WTC11 (cell line): ENCODE measurements around the gene RAB32. TPM values are rescaled to one million over a fixed set of nuclear protein-coding genes. Genes with fewer than 3 reads are reported as not detected.

ENCODE experiments used
- ATAC-seq: fragments of 200-7000 bp; cut with Tn5 transposase; 2 replicates; pipeline ENCODE4 v1.10.0; 2021; ENCODE audit warnings: mild to moderate bottlenecking, moderate library complexity
- CTCF ChIA-PET: fragments of 300-600 bp; sonication (Branson Sonifier 250); formaldehyde crosslinking; loops from one replicate; lab custom pipeline; 2021; ENCODE audit warnings: antibody characterized with exemption; lab: Charles Lee
- POLR2A ChIA-PET: fragments of 350-600 bp; sonication (Branson Sonifier 250); formaldehyde crosslinking; loops from one replicate; lab custom pipeline; 2021; ENCODE audit warnings: antibody characterized with exemption; lab: Charles Lee
- DNase-seq: peaks from one replicate; pipeline ENCODE4 v3.0.0; 2021; ENCODE audit warnings: low spot score
- H3K27ac Mint-ChIP-seq: 2 replicates; pipeline ENCODE4 v1.8.0; 2021; ENCODE audit warnings: mixed read lengths
- H3K27me3 Mint-ChIP-seq: 2 replicates; pipeline ENCODE4 v1.8.0; 2021; ENCODE audit warnings: low read depth, mild to moderate bottlenecking, moderate library complexity, mixed read lengths
- H3K36me3 Mint-ChIP-seq: 2 replicates; pipeline ENCODE4 v1.8.0; 2021; ENCODE audit warnings: mixed read lengths
- H3K4me1 Mint-ChIP-seq: 2 replicates; pipeline ENCODE4 v1.8.0; 2022; ENCODE audit warnings: mixed read lengths
- H3K4me3 Mint-ChIP-seq: 2 replicates; pipeline ENCODE4 v1.8.0; 2021; ENCODE audit warnings: mild to moderate bottlenecking, moderate library complexity, mixed read lengths
- H3K9me3 Mint-ChIP-seq: 2 replicates; pipeline ENCODE4 v1.8.0; 2021; ENCODE audit warnings: mixed read lengths
- CBFB ChIP-seq: sonication (generic); formaldehyde crosslinking; IDR thresholded peaks from 2 replicates; pipeline ENCODE4 v1.8.1; 2022; ENCODE audit warnings: mild to moderate bottlenecking, low read depth, missing genetic modification reagents
- FOXK1 ChIP-seq: sonication (generic); formaldehyde crosslinking; IDR thresholded peaks from 2 replicates; pipeline ENCODE4 v1.8.0; 2022; ENCODE audit warnings: mild to moderate bottlenecking, moderate library complexity, missing genetic modification reagents
- FOXP1 ChIP-seq: sonication (generic); formaldehyde crosslinking; IDR thresholded peaks from 2 replicates; pipeline ENCODE4 v1.8.0; 2022; ENCODE audit warnings: missing genetic modification reagents, mild to moderate bottlenecking, moderate library complexity, borderline replicate concordance
- GABPB1 ChIP-seq: sonication (generic); formaldehyde crosslinking; IDR thresholded peaks from 2 replicates; pipeline ENCODE4 v1.8.1; 2023; ENCODE audit warnings: mild to moderate bottlenecking, missing genetic modification reagents
- KAT7 ChIP-seq: sonication (generic); formaldehyde crosslinking; IDR thresholded peaks from 2 replicates; pipeline ENCODE4 v1.8.1; 2023; ENCODE audit warnings: missing genetic modification reagents, mild to moderate bottlenecking, borderline replicate concordance
- MXD4 ChIP-seq: fragments of 250-450 bp; sonication (Bioruptor Pico); IDR thresholded peaks from 2 replicates; pipeline ENCODE4 v1.8.0; 2021; ENCODE audit warnings: mild to moderate bottlenecking, moderate library complexity, borderline replicate concordance
- NFYB ChIP-seq: sonication (generic); formaldehyde crosslinking; conservative IDR thresholded peaks from 2 replicates; pipeline ENCODE4 v1.8.0; 2022; ENCODE audit warnings: low read depth, missing genetic modification reagents
- NR1H2 ChIP-seq: sonication (generic); formaldehyde crosslinking; IDR thresholded peaks from 2 replicates; pipeline ENCODE4 v1.9.0; 2021; ENCODE audit warnings: mild to moderate bottlenecking, moderate library complexity, missing genetic modification reagents
- OVOL2 ChIP-seq: fragments of 250-450 bp; sonication (Bioruptor Pico); IDR thresholded peaks from 2 replicates; pipeline ENCODE4 v1.9.0; 2021; ENCODE audit warnings: mild to moderate bottlenecking, borderline replicate concordance
- SMAD4 ChIP-seq: sonication (generic); formaldehyde crosslinking; IDR thresholded peaks from 2 replicates; pipeline ENCODE4 v1.8.0; 2022; ENCODE audit warnings: mild to moderate bottlenecking, missing genetic modification reagents
- TCF7 ChIP-seq: sonication (generic); formaldehyde crosslinking; IDR thresholded peaks from 2 replicates; pipeline ENCODE4 v1.8.0; 2022; ENCODE audit warnings: mild to moderate bottlenecking, low read depth, missing genetic modification reagents, moderate library complexity
- ZNF121 ChIP-seq: sonication (generic); formaldehyde crosslinking; IDR thresholded peaks from 2 replicates; pipeline ENCODE4 v1.8.0; 2023; ENCODE audit warnings: missing genetic modification reagents
- ZNF138 ChIP-seq: sonication (generic); formaldehyde crosslinking; conservative IDR thresholded peaks from 2 replicates; pipeline ENCODE4 v1.8.1; 2022; ENCODE audit warnings: mild to moderate bottlenecking, moderate library complexity, missing genetic modification reagents
- ZNF219 ChIP-seq: sonication (generic); formaldehyde crosslinking; IDR thresholded peaks from 2 replicates; pipeline ENCODE4 v1.8.0; 2023; ENCODE audit warnings: missing genetic modification reagents, mild to moderate bottlenecking, borderline replicate concordance
- ZNF317 ChIP-seq: sonication (generic); formaldehyde crosslinking; IDR thresholded peaks from 2 replicates; pipeline ENCODE4 v1.8.1; 2023; ENCODE audit warnings: low read depth, mild to moderate bottlenecking, moderate library complexity, missing genetic modification reagents, borderline replicate concordance
- ZNF396 ChIP-seq: fragments of 250-450 bp; sonication (Bioruptor Pico); IDR thresholded peaks from 2 replicates; pipeline ENCODE4 v1.8.0; 2021; ENCODE audit warnings: mild to moderate bottlenecking, moderate library complexity, borderline replicate concordance
- total RNA-seq: library from RNA; stranded (reverse); gene quantifications from 3 replicates; pipeline ENCODE4 v1.2.3, GENCODE V29; 2021
- TF ChIP-seq, protein P1 (sequence below): fragments of 250-450 bp; sonication (Bioruptor Pico); IDR thresholded peaks from 2 replicates; pipeline ENCODE4 v2.1.2; 2022; ENCODE audit warnings: mild to moderate bottlenecking, moderate library complexity
- TF ChIP-seq, protein P2 (sequence below): fragments of 200-600 bp; IDR thresholded peaks from 2 replicates; pipeline ENCODE4 v1.8.0; 2022; ENCODE audit warnings: antibody characterized with exemption
- TF ChIP-seq, protein P3 (sequence below): sonication (generic); formaldehyde crosslinking; IDR thresholded peaks from 2 replicates; pipeline ENCODE4 v1.8.0; 2023; ENCODE audit warnings: mild to moderate bottlenecking, missing genetic modification reagents
- TF ChIP-seq, protein P4 (sequence below): fragments of 250-450 bp; sonication (Bioruptor Pico); conservative IDR thresholded peaks from 2 replicates; pipeline ENCODE4 v1.9.0; 2021; ENCODE audit warnings: mild to moderate bottlenecking
- TF ChIP-seq, protein P5 (sequence below): sonication (generic); formaldehyde crosslinking; IDR thresholded peaks from 2 replicates; pipeline ENCODE4 v1.8.1; 2022; ENCODE audit warnings: low read depth, mild to moderate bottlenecking, moderate library complexity, missing genetic modification reagents, borderline replicate concordance
- TF ChIP-seq, protein P6 (sequence below): sonication (generic); formaldehyde crosslinking; IDR thresholded peaks from 2 replicates; pipeline ENCODE4 v1.8.0; 2022; ENCODE audit warnings: missing genetic modification reagents

The RAB32 gene
- total RNA-seq, 1 experiment from 2014 or later: 3.9 TPM

DNA sequence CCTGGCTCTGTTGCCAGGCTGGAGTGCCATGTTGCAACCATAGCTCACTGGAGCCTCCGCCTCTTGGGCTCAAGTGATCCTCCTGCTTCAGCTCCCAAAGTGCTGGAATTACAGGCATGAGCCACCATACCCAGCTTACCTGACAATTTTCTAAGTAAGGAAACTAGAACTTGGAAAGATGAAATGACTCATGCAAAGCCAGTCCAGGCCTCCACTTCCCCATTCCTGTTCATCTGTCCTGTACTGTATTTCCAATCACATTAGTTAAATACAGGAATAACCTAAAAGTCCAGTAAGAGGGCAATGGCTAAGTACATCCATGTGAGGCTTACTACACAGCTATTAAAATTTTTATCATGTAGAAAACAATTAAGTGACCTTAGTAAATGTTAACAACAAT is 46.9 kb downstream of the RAB32 start (continued):
- TF ChIP-seq, protein P1, sequence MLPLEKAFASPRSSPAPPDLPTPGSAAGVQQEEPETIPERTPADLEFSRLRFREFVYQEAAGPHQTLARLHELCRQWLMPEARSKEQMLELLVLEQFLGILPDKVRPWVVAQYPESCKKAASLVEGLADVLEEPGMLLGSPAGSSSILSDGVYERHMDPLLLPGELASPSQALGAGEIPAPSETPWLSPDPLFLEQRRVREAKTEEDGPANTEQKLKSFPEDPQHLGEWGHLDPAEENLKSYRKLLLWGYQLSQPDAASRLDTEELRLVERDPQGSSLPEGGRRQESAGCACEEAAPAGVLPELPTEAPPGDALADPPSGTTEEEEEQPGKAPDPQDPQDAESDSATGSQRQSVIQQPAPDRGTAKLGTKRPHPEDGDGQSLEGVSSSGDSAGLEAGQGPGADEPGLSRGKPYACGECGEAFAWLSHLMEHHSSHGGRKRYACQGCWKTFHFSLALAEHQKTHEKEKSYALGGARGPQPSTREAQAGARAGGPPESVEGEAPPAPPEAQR (CRISPR knock-in tag): no peak
- TF ChIP-seq, protein P2, sequence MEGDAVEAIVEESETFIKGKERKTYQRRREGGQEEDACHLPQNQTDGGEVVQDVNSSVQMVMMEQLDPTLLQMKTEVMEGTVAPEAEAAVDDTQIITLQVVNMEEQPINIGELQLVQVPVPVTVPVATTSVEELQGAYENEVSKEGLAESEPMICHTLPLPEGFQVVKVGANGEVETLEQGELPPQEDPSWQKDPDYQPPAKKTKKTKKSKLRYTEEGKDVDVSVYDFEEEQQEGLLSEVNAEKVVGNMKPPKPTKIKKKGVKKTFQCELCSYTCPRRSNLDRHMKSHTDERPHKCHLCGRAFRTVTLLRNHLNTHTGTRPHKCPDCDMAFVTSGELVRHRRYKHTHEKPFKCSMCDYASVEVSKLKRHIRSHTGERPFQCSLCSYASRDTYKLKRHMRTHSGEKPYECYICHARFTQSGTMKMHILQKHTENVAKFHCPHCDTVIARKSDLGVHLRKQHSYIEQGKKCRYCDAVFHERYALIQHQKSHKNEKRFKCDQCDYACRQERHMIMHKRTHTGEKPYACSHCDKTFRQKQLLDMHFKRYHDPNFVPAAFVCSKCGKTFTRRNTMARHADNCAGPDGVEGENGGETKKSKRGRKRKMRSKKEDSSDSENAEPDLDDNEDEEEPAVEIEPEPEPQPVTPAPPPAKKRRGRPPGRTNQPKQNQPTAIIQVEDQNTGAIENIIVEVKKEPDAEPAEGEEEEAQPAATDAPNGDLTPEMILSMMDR: no peak
- TF ChIP-seq, protein P3, sequence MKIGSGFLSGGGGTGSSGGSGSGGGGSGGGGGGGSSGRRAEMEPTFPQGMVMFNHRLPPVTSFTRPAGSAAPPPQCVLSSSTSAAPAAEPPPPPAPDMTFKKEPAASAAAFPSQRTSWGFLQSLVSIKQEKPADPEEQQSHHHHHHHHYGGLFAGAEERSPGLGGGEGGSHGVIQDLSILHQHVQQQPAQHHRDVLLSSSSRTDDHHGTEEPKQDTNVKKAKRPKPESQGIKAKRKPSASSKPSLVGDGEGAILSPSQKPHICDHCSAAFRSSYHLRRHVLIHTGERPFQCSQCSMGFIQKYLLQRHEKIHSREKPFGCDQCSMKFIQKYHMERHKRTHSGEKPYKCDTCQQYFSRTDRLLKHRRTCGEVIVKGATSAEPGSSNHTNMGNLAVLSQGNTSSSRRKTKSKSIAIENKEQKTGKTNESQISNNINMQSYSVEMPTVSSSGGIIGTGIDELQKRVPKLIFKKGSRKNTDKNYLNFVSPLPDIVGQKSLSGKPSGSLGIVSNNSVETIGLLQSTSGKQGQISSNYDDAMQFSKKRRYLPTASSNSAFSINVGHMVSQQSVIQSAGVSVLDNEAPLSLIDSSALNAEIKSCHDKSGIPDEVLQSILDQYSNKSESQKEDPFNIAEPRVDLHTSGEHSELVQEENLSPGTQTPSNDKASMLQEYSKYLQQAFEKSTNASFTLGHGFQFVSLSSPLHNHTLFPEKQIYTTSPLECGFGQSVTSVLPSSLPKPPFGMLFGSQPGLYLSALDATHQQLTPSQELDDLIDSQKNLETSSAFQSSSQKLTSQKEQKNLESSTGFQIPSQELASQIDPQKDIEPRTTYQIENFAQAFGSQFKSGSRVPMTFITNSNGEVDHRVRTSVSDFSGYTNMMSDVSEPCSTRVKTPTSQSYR: no peak
- no peak for TF ChIP-seq NFYB (CRISPR knock-in tag)

DNA sequence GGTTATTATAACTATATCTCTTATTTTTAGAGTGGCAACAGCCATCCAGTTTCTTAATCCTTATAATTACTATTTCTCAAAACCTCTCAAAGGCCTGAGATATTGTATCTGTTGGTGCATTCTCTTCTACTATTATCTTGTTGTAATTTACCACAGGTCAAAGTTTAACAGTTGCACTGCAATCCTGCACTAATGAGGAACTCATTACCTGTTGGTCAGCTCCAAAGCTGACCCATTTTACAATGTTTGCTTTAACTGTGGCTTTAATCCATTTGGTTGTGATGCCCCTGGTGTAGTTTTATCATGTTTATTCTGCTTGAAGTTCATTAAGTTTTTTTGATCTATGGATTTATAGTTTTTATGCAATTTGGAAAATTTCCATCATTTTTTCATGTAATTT is 48.8 kb downstream of the RAB32 start:
- ChIA-PET POLR2A (no interaction called here), CTCF (no interaction called here)
- Mint-ChIP-seq H3K4me1 (no peaks in the 10 kb centered on the region), H3K9me3 (no peaks in the 10 kb centered on the region), H3K36me3 (no peaks in the 10 kb centered on the region), H3K4me3 (no peak overlapping the region), H3K27ac (no peak overlapping the region), H3K27me3 (no peaks in the 10 kb centered on the region)
- DNase-seq (no peak), ATAC-seq (no peak)
- TF ChIP-seq, protein P4, sequence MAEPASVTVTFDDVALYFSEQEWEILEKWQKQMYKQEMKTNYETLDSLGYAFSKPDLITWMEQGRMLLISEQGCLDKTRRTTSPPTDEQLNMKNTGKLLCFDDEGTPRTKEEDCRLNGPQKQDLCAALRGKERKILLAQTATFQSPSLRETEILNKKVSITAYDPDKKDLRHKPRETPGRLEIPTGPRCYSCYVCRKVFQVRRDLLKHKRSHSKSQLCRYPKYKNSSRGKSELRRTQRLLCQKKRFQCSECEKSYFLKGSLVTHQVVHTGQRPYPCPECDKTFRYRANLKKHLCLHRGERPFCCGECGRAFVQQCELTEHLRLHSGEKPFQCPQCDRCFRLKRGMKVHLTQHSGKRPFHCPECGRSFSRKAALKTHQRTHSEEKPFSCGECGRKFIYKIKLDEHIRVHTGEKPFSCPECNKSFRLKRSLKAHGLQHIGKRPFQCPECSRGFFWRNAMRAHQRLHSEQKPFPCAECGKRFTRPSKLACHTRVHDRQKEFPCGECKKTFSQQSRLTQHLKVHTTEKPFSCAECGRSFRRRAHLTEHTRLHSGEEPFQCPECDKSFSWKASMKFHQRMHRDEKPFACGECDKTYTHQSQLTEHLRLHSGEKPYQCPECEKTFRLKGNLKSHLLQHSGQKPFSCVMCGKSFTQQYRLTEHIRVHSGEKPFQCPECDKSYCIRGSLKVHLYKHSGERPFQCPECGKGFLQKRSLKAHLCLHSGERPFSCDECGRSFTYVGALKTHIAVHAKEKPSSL (CRISPR knock-in tag): no peak
- TF ChIP-seq FOXP1 (CRISPR knock-in tag): no peak
- no peak for TF ChIP-seq OVOL2 (CRISPR knock-in tag)
- no peak for TF ChIP-seq KAT7
- no peak for TF ChIP-seq CBFB (CRISPR knock-in tag)
- TF ChIP-seq NR1H2 (CRISPR knock-in tag): no peak
- no peak for TF ChIP-seq ZNF396 (CRISPR knock-in tag)
- no peak for TF ChIP-seq ZNF317 (CRISPR knock-in tag)
- no peak for TF ChIP-seq SMAD4 (CRISPR knock-in tag)
- no peak for TF ChIP-seq ZNF219 (CRISPR knock-in tag)

DNA sequence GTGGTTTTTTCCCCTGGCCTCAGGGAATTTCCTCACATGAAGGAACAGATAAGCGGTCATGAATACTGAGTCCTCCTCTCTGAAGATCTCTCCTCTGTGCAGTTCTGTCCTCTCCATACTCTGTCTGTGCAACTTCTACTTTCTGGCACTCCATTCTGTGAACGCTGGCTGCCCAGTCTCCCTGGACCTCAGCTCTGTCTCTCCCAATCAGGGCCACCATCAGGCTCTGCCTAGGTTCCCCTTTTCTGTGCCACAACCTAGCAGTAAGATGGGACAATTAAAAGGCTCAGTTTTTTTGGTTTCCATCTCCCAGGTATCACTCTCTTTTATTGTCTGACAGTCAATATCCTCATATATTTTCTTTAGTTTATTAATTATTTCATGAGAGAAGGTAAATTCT is 50.4 kb downstream of the RAB32 start:
- no peaks in the 10 kb centered on the region; the same call in 1 of the 2 replicates for H3K27me3 Mint-ChIP-seq
- no peak overlapping the region for H3K27ac Mint-ChIP-seq
- H3K4me3 Mint-ChIP-seq: no peak overlapping the region
- H3K9me3 Mint-ChIP-seq: no peaks in the 10 kb centered on the region
- H3K4me1 Mint-ChIP-seq: peaks cover 6% of the 10 kb centered on the region; the same call in 1 of the 2 replicates
- POLR2A ChIA-PET: no interaction called here
- no peak for ATAC-seq
- no peak for DNase-seq
- H3K36me3 Mint-ChIP-seq: no peaks in the 10 kb centered on the region
- CTCF ChIA-PET: no interaction called here
- TF ChIP-seq MXD4 (CRISPR knock-in tag) (no peak), ZNF121 (CRISPR knock-in tag) (no peak), TCF7 (CRISPR knock-in tag) (no peak), ZNF138 (CRISPR knock-in tag) (no peak), FOXK1 (CRISPR knock-in tag) (no peak), GABPB1 (CRISPR knock-in tag) (no peak)
- TF ChIP-seq, protein P5, sequence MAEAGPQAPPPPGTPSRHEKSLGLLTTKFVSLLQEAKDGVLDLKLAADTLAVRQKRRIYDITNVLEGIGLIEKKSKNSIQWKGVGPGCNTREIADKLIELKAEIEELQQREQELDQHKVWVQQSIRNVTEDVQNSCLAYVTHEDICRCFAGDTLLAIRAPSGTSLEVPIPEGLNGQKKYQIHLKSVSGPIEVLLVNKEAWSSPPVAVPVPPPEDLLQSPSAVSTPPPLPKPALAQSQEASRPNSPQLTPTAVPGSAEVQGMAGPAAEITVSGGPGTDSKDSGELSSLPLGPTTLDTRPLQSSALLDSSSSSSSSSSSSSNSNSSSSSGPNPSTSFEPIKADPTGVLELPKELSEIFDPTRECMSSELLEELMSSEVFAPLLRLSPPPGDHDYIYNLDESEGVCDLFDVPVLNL (CRISPR knock-in tag): no peak
- TF ChIP-seq, protein P6, sequence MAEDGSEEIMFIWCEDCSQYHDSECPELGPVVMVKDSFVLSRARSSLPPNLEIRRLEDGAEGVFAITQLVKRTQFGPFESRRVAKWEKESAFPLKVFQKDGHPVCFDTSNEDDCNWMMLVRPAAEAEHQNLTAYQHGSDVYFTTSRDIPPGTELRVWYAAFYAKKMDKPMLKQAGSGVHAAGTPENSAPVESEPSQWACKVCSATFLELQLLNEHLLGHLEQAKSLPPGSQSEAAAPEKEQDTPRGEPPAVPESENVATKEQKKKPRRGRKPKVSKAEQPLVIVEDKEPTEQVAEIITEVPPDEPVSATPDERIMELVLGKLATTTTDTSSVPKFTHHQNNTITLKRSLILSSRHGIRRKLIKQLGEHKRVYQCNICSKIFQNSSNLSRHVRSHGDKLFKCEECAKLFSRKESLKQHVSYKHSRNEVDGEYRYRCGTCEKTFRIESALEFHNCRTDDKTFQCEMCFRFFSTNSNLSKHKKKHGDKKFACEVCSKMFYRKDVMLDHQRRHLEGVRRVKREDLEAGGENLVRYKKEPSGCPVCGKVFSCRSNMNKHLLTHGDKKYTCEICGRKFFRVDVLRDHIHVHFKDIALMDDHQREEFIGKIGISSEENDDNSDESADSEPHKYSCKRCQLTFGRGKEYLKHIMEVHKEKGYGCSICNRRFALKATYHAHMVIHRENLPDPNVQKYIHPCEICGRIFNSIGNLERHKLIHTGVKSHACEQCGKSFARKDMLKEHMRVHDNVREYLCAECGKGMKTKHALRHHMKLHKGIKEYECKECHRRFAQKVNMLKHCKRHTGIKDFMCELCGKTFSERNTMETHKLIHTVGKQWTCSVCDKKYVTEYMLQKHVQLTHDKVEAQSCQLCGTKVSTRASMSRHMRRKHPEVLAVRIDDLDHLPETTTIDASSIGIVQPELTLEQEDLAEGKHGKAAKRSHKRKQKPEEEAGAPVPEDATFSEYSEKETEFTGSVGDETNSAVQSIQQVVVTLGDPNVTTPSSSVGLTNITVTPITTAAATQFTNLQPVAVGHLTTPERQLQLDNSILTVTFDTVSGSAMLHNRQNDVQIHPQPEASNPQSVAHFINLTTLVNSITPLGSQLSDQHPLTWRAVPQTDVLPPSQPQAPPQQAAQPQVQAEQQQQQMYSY (CRISPR knock-in tag): no peak
